HCT116 (cell line): ENCODE data around the gene NT5DC2. TPM values are rescaled to one million over a fixed set of nuclear protein-coding genes. Genes with fewer than 3 reads are reported as not detected.

Experiments used
- ATAC-seq: fragments of 200-7000 bp; cut with Tn5 transposase; 2 replicates; pipeline ENCODE4 v1.9.1; 2020; ENCODE audit warnings: mild to moderate bottlenecking, moderate library complexity
- BruUV-seq: library from RNA; stranded (reverse); fragments of 400-500 nt; replicated peaks from 2 replicates; lab custom pipeline; 2021; lab: Mats Ljungman, UMichigan
- CTCF ChIA-PET: fragments of 300-600 bp; sonication (Branson Sonifier 250); formaldehyde crosslinking; loops from one replicate; lab custom pipeline; 2021; ENCODE audit warnings: antibody characterized with exemption; lab: Charles Lee
- POLR2A ChIA-PET: fragments of 300-600, 350-600 bp; sonication (Branson Sonifier 250); formaldehyde crosslinking; loops from one replicate; lab custom pipeline; 2021; ENCODE audit warnings: antibody characterized with exemption; lab: Charles Lee
- RAD21 ChIA-PET, 2 experiments: fragments of 300-600 bp; sonication (Branson Sonifier 250); formaldehyde crosslinking; loops; one replicate each; lab custom pipeline; 2023; ENCODE audit warnings: low total read pairs in 2 of 2; ENCODE audit not compliant: uncharacterized antibody in 2 of 2, unreplicated experiment in 2 of 2, low non-redundant PET in 1 of 2; lab: Charles Lee
- DNase-seq: peaks from one replicate; pipeline ENCODE4 v3.0.0-alpha.2; 2010; ENCODE audit warnings: low read depth, low spot score
- H2AFZ ChIP-seq: fragments of 200-600 bp; shearing (Covaris generic), sonication (generic); 2 replicates; pipeline ENCODE4 v1.6.1; 2017; ENCODE audit warnings: low read depth, mixed run types, mixed read lengths, antibody characterized with exemption, low read length; ENCODE audit not compliant: poor library complexity, severe bottlenecking
- H3K27ac ChIP-seq: 2 replicates; pipeline ENCODE4 v1.5.1; 2012; ENCODE audit warnings: low read depth, low read length
- H3K27me3 ChIP-seq: fragments of 200-600 bp; sonication (generic); 2 replicates; pipeline ENCODE4 v1.6.1; 2016; ENCODE audit warnings: mixed run types, low read length, mixed read lengths; ENCODE audit not compliant: insufficient read depth
- H3K36me3 ChIP-seq, 2 experiments: fragments of 200-500 bp in 1 of 2; fragments of 200-600 bp in 1 of 2; sonication (Bioruptor generic) in 1 of 2; sonication (generic) in 1 of 2; 2 replicates each; pipeline versions ENCODE4 v1.5.1 to v1.6.1; 2014 to 2016; ENCODE audit warnings: low read length in 2 of 2, inconsistent platforms in 1 of 2, mixed read lengths in 1 of 2, mixed run types in 1 of 2; ENCODE audit not compliant: insufficient read depth in 2 of 2, control insufficient read depth in 1 of 2
- H3K4me1 ChIP-seq, 2 experiments: fragments of 200-600 bp in 1 of 2; sonication (generic) in 1 of 2; 2 replicates each; pipeline versions ENCODE4 v1.5.1 to v1.6.1; 2012 to 2017; ENCODE audit warnings: low read length in 2 of 2, inconsistent platforms in 1 of 2, mild to moderate bottlenecking in 1 of 2, mixed read lengths in 1 of 2, mixed run types in 1 of 2, moderate library complexity in 1 of 2; ENCODE audit not compliant: insufficient read depth in 2 of 2, control insufficient read depth in 1 of 2
- H3K4me2 ChIP-seq: fragments of 200-600 bp; sonication (generic); 2 replicates; pipeline ENCODE4 v1.6.1; 2017; ENCODE audit warnings: mixed run types, low read length, mixed read lengths
- H3K4me3 ChIP-seq, 2 experiments: fragments of 200-600 bp in 1 of 2; sonication (generic) in 1 of 2; replicated peaks in 1 of 2; 2 replicates each; pipeline ENCODE4 v1.5.1; 2011 to 2016; ENCODE audit warnings: low read length in 2 of 2, control low read depth in 1 of 2, low read depth in 1 of 2, mild to moderate bottlenecking in 1 of 2, mixed read lengths in 1 of 2, mixed run types in 1 of 2
- H3K79me2 ChIP-seq: fragments of 200-600 bp; sonication (generic); 2 replicates; pipeline ENCODE4 v1.6.1; 2017; ENCODE audit warnings: mild to moderate bottlenecking, mixed run types, low read length, moderate library complexity, mixed read lengths; ENCODE audit not compliant: insufficient read depth
- H3K9ac ChIP-seq: fragments of 200-600 bp; sonication (generic); 2 replicates; pipeline ENCODE4 v1.6.1; 2016; ENCODE audit warnings: low read length, mixed read lengths
- H3K9me2 ChIP-seq: fragments of 200-600 bp; sonication (generic), shearing (Covaris generic); 2 replicates; pipeline ENCODE4 v1.6.1; 2017; ENCODE audit warnings: mixed run types, mild to moderate bottlenecking, moderate library complexity; ENCODE audit not compliant: insufficient read depth
- H3K9me3 ChIP-seq, 2 experiments: fragments of 200-500 bp in 1 of 2; fragments of 200-600 bp in 1 of 2; sonication (Bioruptor generic) in 1 of 2; sonication (generic) in 1 of 2; 2 replicates each; pipeline ENCODE4 v1.6.1; 2014 to 2017; ENCODE audit warnings: low read length in 2 of 2, mixed read lengths in 2 of 2, inconsistent platforms in 1 of 2, low read depth in 1 of 2, mild to moderate bottlenecking in 1 of 2, mixed run types in 1 of 2, moderate library complexity in 1 of 2; ENCODE audit not compliant: control insufficient read depth in 1 of 2, insufficient read depth in 1 of 2
- H4K20me1 ChIP-seq: fragments of 200-600 bp; sonication (generic), shearing (Covaris generic); 2 replicates; pipeline ENCODE4 v1.6.1; 2017; ENCODE audit warnings: mixed run types, mild to moderate bottlenecking, moderate library complexity; ENCODE audit not compliant: insufficient read depth
- EGR1 ChIP-seq: IDR thresholded peaks from 2 replicates; pipeline ENCODE4 v1.6.1; 2012; ENCODE audit warnings: low read depth
- EZH2 ChIP-seq: fragments of 200-600 bp; sonication (generic); IDR thresholded peaks from 2 replicates; pipeline ENCODE4 v1.6.1; 2017; ENCODE audit warnings: antibody characterized with exemption, mixed run types
- EZH2phosphoT487 ChIP-seq: fragments of 200-600 bp; IDR thresholded peaks from 2 replicates; pipeline ENCODE4 v1.6.1; 2018; ENCODE audit warnings: antibody characterized with exemption, borderline replicate concordance
- POLR2AphosphoS5 ChIP-seq: IDR thresholded peaks from 2 replicates; pipeline ENCODE4 v1.6.1; 2011; ENCODE audit warnings: mild to moderate bottlenecking, low read depth, low read length, moderate library complexity
- RAD21 ChIP-seq: IDR thresholded peaks from 2 replicates; pipeline ENCODE4 v1.6.1; 2012; ENCODE audit warnings: low read depth, mild to moderate bottlenecking
- SP1 ChIP-seq: IDR thresholded peaks from 2 replicates; pipeline ENCODE4 v1.6.1; 2012; ENCODE audit warnings: low read depth
- SRF ChIP-seq: IDR thresholded peaks from 2 replicates; pipeline ENCODE4 v1.6.1; 2012; ENCODE audit warnings: low read depth
- TCF7L2 ChIP-seq: IDR thresholded peaks from 2 replicates; pipeline ENCODE4 v1.7.0; 2011; ENCODE audit warnings: borderline replicate concordance, inconsistent platforms; ENCODE audit not compliant: insufficient read depth, insufficient read length; ENCODE audit errors: extremely low read depth
- ZBTB33 ChIP-seq: IDR thresholded peaks from 2 replicates; pipeline ENCODE4 v1.6.1; 2011; ENCODE audit warnings: mild to moderate bottlenecking, low read length, moderate library complexity; ENCODE audit not compliant: insufficient replicate concordance; ENCODE audit errors: extremely low read depth
- ZNF274 ChIP-seq: fragments of 200-500 bp; sonication (Bioruptor generic); IDR thresholded peaks from 2 replicates; pipeline ENCODE4 v1.6.1; 2014; ENCODE audit warnings: mild to moderate bottlenecking, low read depth, low read length, inconsistent platforms
- intact Hi-C: fragments of 100-400 bp; cut with micrococcal nuclease; formaldehyde crosslinking; loops from 2 replicates; pipeline ENCODE4 v1.10.0; 2022
- total RNA-seq: library from RNA; stranded (reverse); gene quantifications from one replicate; pipeline ENCODE4 v1.2.1, GENCODE V29; 2021; ENCODE audit not compliant: unreplicated experiment
- TF ChIP-seq, protein P1 (sequence below), 3 experiments: fragments of 200-600 bp in 1 of 3; sonication (generic) in 1 of 3; IDR thresholded peaks in 2 of 3; conservative IDR thresholded peaks in 1 of 3; 2 replicates each; pipeline ENCODE4 v1.5.1; 2012 to 2017; ENCODE audit warnings: low read depth in 2 of 3, low read length in 2 of 3, antibody characterized with exemption in 1 of 3, borderline replicate concordance in 1 of 3, control low read depth in 1 of 3, mild to moderate bottlenecking in 1 of 3, mixed read lengths in 1 of 3, mixed run types in 1 of 3, moderate library complexity in 1 of 3; ENCODE audit not compliant: insufficient read depth in 1 of 3
- TF ChIP-seq, protein P2 (sequence below): IDR thresholded peaks from 2 replicates; pipeline ENCODE4 v1.6.1; 2012
- TF ChIP-seq, protein P3 (sequence below): IDR thresholded peaks from 2 replicates; pipeline ENCODE4 v1.6.1; 2012; ENCODE audit warnings: low read depth

NT5DC2 gene
- total RNA-seq, 1 experiment from 2014 or later: 125 TPM

GRCh38 chr3:52504977-52505376 lies 28.7 kb downstream of the NT5DC2 start:
- ChIA-PET CTCF (no interaction called here), RAD21 (no interaction called here), POLR2A (no interaction called here)
- no peak for DNase-seq
- no peak overlapping the region for H3K9ac ChIP-seq
- H3K27ac ChIP-seq: no peak overlapping the region
- no peak overlapping the region for H2AFZ ChIP-seq
- peaks cover 3 to 9% of the 10 kb centered on the region in 2 experiments; a peak in 2 of 4 replicates for H3K4me1 ChIP-seq
- no TSS peak for BruUV-seq
- H3K4me2 ChIP-seq: no peak overlapping the region
- no peaks in the 10 kb centered on the region for H3K79me2 ChIP-seq
- H3K9me2 ChIP-seq: no peaks in the 10 kb centered on the region
- no peak for ATAC-seq
- no peaks in the 10 kb centered on the region for H3K36me3 ChIP-seq
- no peaks in the 10 kb centered on the region for H3K9me3 ChIP-seq
- no peaks in the 10 kb centered on the region for H3K27me3 ChIP-seq
- TF ChIP-seq TCF7L2 (no peak), RAD21 (no peak), SRF (no peak), EZH2phosphoT487 (no peak), ZNF274 (no peak), EZH2 (no peak), ZBTB33 (no peak), EGR1 (no peak), POLR2AphosphoS5 (no peak), SP1 (no peak)
- TF ChIP-seq, protein P1, sequence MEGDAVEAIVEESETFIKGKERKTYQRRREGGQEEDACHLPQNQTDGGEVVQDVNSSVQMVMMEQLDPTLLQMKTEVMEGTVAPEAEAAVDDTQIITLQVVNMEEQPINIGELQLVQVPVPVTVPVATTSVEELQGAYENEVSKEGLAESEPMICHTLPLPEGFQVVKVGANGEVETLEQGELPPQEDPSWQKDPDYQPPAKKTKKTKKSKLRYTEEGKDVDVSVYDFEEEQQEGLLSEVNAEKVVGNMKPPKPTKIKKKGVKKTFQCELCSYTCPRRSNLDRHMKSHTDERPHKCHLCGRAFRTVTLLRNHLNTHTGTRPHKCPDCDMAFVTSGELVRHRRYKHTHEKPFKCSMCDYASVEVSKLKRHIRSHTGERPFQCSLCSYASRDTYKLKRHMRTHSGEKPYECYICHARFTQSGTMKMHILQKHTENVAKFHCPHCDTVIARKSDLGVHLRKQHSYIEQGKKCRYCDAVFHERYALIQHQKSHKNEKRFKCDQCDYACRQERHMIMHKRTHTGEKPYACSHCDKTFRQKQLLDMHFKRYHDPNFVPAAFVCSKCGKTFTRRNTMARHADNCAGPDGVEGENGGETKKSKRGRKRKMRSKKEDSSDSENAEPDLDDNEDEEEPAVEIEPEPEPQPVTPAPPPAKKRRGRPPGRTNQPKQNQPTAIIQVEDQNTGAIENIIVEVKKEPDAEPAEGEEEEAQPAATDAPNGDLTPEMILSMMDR (IDR thresholded peaks at IDR 0.05 in 2 of 3, conservative IDR thresholded peaks at IDR 0.05 in 1 of 3; ENCODE audit: borderline replicate concordance in 1 of 3, insufficient read depth in 1 of 3, low read depth in 2 of 3, low read length in 2 of 3): no peak
- TF ChIP-seq, protein P2, sequence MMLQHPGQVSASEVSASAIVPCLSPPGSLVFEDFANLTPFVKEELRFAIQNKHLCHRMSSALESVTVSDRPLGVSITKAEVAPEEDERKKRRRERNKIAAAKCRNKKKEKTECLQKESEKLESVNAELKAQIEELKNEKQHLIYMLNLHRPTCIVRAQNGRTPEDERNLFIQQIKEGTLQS: no peak
- TF ChIP-seq, protein P3, sequence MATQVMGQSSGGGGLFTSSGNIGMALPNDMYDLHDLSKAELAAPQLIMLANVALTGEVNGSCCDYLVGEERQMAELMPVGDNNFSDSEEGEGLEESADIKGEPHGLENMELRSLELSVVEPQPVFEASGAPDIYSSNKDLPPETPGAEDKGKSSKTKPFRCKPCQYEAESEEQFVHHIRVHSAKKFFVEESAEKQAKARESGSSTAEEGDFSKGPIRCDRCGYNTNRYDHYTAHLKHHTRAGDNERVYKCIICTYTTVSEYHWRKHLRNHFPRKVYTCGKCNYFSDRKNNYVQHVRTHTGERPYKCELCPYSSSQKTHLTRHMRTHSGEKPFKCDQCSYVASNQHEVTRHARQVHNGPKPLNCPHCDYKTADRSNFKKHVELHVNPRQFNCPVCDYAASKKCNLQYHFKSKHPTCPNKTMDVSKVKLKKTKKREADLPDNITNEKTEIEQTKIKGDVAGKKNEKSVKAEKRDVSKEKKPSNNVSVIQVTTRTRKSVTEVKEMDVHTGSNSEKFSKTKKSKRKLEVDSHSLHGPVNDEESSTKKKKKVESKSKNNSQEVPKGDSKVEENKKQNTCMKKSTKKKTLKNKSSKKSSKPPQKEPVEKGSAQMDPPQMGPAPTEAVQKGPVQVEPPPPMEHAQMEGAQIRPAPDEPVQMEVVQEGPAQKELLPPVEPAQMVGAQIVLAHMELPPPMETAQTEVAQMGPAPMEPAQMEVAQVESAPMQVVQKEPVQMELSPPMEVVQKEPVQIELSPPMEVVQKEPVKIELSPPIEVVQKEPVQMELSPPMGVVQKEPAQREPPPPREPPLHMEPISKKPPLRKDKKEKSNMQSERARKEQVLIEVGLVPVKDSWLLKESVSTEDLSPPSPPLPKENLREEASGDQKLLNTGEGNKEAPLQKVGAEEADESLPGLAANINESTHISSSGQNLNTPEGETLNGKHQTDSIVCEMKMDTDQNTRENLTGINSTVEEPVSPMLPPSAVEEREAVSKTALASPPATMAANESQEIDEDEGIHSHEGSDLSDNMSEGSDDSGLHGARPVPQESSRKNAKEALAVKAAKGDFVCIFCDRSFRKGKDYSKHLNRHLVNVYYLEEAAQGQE: no peak
- intact Hi-C loops: no loop called here
- H4K20me1 ChIP-seq: no peaks in the 10 kb centered on the region
- no peak overlapping the region for H3K4me3 ChIP-seq
